ENCODE results near the gene TBL1Y.
"Not testable (repeated sequence)": the region's sequence is repeated elsewhere in the genome, so short reads cannot be mapped to it uniquely, and the experiment has no call there.

Gene TBL1Y

GRCh38 chrY:6972271-6972887 is 61.9 kb downstream of the TBL1Y start:
- no peak for DNase-seq (ENCODE audit: low read depth)

- no peak for DNase-seq (ENCODE audit: low read depth)
These were observed 64.5 kb downstream of the TBL1Y start for GRCh38 chrY:6974971-6975370.

- no peak for DNase-seq (ENCODE audit: low read depth)
These were observed 67.3 kb downstream of the TBL1Y start for GRCh38 chrY:6977783-6978182.

- DNase-seq (ENCODE audit: low read depth), result no peak
These were observed 72.7 kb downstream of the TBL1Y start for GRCh38 chrY:6983221-6983620.

DNA sequence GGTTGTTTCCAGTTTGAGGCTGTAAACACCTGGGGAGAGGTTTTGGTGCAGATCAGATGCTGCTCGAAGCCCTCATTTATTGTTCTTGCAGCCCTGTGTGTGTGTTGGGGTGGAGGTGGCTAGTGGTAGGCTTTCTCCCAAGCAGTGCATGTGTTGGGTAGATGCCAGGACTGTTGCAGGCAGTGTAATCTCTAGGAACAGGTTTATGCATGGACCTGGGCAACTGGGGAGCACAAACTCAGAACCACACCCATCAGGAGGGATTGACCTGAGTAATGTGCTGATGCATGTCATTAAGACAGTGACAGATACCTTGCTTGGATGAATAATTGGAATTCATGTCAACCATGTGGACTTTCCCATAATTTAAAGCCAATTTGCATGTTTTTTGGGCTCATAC is 77.3 kb downstream of the TBL1Y start:
- no peak for DNase-seq (ENCODE audit: low read depth)

- DNase-seq (ENCODE audit: low read depth), result no peak
These were observed 79.6 kb downstream of the TBL1Y start for GRCh38 chrY:6989886-6990620.

- DNase-seq (ENCODE audit: low read depth), result no peak
These were observed 81.5 kb downstream of the TBL1Y start for GRCh38 chrY:6992041-6992440.

DNA sequence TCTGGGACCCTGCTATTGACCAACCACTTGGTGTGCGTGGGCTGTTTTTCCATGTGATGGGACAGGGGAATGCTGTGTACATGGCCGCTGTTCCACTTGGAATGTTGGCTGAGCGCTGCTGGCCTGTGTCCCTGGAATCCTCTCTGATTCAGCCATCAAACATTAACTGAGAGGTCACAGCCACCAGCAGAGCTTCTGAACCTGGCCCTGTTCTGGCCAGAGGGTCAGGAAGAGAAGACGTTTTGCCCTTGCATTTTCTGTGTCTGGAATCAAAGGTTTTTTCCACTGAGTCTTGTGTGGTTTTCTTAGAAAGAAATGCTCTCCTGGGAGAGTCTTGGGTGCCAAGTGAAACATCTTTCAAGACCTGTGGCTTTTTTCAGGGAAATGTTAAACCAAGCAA is 85.5 kb downstream of the TBL1Y start:
- DNase-seq (ENCODE audit: low read depth), result no peak

DNA sequence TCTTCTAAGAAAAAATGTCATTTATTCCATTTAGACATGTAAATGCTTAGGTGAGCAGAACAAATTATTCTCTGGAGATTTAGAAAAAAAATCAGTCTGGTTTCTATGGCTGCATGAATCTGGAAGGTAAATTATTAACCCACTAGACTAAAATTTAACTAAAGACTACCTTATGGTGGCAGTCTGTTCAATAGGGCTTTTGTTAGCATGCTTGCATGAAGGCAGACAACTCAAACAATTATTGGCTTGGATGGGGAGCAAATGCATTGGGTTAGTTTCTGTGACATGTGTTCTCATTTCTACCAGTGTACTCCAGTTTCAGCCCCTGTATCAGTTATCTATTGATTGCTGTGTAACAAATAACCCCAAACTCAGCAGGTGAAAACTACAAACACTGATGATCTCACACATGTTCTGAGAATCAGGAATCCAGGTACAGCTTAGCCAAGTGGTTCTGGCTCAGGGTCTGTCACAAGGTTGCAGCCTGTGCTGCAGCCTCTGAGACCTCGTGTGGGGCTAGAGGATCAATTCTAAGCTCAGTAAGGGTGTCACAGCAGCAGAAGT is 87.1 kb downstream of the TBL1Y start:
- no peak for DNase-seq (ENCODE audit: low read depth)

- DNase-seq (ENCODE audit: low read depth), result no peak
These were observed 89.4 kb downstream of the TBL1Y start for GRCh38 chrY:6999905-7000304.

GRCh38 chrY:7002581-7002980 is 92.1 kb downstream of the TBL1Y start:
- DNase-seq (ENCODE audit: low read depth), result no peak

GRCh38 chrY:7007911-7008310 is 97.4 kb downstream of the TBL1Y start:
- DNase-seq (ENCODE audit: low read depth), result no peak

GRCh38 chrY:7008578-7009355 is 98.3 kb downstream of the TBL1Y start:
- no peak for DNase-seq (ENCODE audit: low read depth)

DNA sequence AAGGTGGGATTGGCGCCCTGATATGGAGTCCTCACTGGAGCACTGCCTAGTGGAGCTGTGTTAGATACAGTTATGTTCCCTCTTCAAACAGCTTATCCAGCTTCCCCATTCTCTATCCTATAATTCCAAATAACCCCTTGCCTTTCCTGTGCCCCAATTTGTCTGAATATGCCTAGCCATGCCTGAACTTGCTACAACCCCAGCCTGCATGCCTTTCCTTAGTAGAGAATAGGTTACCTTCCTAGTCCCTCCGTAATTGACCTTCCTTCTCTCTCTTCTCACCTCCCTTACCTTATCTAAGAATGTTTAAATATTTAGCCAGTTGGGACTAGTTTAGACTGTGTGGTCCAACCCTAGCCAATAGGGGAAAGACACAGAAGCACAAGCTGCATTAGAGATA is 102.6 kb downstream of the TBL1Y start:
- DNase-seq (ENCODE audit: low read depth), result no peak

DNA sequence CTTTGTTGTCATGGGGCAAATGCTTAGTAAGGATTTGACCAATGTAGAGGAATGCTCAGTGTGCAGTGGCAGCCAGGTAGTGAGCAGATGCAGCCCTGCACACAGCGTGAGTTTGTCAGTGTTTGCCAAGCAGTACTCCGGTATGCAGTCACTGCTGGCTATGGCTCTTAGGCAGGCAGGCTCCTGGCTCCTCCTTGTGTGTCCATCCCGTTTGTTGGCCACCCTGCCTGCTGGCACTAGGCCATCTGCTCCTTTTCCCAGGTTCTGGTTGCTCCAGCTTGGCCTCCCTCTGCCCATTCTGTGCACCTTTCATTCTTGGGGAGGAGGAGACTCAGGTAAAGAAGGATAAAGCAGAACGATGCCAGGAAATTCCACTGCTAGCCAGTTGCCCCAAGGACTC is 106.0 kb downstream of the TBL1Y start:
- no peak for DNase-seq (ENCODE audit: low read depth)

DNA sequence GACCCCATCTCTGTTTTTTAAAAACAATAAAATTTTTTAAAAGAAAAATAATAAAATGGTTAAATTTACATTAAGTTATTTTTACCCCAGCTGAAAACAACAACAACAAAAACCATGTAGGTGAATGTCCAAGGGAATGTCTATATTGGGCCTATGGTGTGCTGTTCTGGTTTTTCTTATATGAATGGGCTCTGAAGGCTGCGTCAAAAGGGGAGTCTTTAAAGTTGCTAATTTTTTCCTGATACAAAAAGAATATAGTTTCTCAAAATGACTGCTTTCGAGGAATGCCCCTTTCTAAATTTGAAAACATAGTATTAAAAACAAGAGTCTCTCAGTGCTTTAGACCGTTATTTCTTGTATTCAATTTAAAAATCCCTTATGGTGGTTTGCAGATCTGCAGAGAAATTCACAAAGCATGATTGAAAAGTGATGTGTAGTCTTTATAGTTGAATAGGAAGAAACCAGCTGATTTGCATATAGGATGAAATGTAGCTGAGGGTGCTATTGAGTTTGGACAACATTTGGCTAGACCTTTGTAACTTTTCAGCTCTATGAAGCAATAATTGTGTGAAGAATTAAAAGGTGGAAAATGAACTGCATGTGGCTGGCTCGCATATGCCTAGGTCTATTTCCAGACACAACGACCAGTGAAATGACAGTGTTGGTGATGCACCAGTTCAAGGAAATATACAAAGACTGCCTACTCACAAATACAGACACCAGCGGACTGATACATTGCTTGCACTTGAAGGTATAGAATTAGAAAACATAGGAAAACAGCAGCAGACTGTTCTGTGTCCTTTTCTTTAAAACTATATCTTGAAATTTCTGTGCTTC is 107.0 kb downstream of the TBL1Y start:
- no peak for DNase-seq (ENCODE audit: low read depth)

- DNase-seq (ENCODE audit: low read depth), result no peak
These were observed 128.5 kb downstream of the TBL1Y start for GRCh38 chrY:7039037-7039436.

GRCh38 chrY:7040662-7041061 is 130.2 kb downstream of the TBL1Y start:
- no peak for DNase-seq (ENCODE audit: low read depth)

DNA sequence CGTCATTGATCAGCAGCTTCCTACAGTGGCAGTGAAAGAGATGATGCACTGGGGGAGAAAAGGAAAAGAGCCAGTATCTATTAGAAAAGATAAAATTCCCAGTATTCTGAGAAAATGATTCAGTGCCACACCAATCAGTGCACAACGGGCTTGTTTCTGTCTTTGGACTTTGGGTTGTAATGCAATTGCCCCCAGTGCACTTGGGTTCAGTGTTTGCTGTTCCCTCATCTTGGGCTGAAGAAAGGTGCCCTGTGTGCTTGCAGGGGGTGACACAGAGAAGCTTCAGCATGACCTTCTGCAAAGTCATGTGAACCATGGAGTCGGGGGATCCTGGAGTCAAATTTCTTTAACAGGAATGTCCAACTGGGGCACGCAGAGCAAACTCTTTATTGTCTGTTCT is 131.5 kb downstream of the TBL1Y start:
- no peak for DNase-seq (ENCODE audit: low read depth)

- not testable (repeated sequence) for DNase-seq (ENCODE audit: low read depth)
These were observed 142.0 kb downstream of the TBL1Y start for GRCh38 chrY:7052461-7052860.

DNA sequence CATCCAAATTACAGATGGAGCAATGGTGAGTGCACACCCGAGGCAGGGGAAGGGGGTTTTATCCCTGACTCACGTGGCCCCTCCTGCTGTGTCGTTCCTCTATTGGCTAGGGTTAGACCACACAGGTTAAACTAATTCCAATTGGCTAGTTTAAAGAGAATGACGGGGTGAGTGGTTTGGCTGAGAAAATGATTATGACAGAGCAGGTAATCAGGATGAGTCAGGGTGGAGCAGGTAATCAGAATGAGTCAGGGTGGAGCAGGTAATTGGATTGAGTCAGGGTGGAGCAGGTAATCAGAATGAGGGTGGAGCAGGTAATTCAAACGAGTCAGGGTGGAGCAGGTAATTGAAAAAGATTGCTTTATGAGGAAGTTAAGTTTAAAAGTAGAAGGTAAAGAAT is 146.4 kb downstream of the TBL1Y start:
- DNase-seq (ENCODE audit: low read depth), result no peak

DNA sequence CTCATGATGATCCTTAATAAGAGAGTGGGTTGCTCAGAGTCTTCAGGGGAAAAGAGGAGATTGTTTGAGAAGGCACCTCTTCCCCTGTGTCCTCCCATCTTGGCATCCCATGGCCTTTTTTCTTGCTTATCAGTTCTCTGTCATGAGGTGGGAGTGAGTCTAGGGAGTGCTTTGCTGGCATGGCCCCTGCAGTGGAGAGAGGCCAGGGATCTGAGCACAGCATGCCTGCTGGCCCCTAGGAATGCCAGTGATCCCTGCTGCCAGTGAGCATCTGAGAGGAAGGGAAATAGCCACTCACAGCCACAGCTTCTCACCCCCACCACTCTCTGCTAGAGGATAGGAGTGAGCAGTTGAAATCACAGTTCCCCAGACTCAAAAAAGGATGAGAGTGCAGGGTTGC is 168.2 kb downstream of the TBL1Y start:
- DNase-seq (ENCODE audit: low read depth), result no peak
